Testis (tissue), 2 donors: ENCODE results near the gene UBAC2.
"Not testable (repeated sequence)": the region's sequence is repeated elsewhere in the genome, so short reads cannot be mapped to it uniquely, and the experiment has no call there.

ENCODE experiments used
- POLR2A ChIP-seq: fragments of 450-650 bp; IDR thresholded peaks from one replicate; pipeline ENCODE4 v1.6.1; 2017; ENCODE audit warnings: antibody characterized with exemption, mild to moderate bottlenecking, moderate library complexity
- TF ChIP-seq, protein P1 (sequence below), 3 experiments: fragments of 450-650 bp in 2 of 3; fragments of 200-600 bp in 1 of 3; sonication (generic) in 1 of 3; IDR thresholded peaks; one replicate each; pipeline ENCODE4 v1.5.1; 2016 to 2019; ENCODE audit warnings: antibody characterized with exemption in 3 of 3, mild to moderate bottlenecking in 2 of 3, moderate library complexity in 1 of 3

DNA sequence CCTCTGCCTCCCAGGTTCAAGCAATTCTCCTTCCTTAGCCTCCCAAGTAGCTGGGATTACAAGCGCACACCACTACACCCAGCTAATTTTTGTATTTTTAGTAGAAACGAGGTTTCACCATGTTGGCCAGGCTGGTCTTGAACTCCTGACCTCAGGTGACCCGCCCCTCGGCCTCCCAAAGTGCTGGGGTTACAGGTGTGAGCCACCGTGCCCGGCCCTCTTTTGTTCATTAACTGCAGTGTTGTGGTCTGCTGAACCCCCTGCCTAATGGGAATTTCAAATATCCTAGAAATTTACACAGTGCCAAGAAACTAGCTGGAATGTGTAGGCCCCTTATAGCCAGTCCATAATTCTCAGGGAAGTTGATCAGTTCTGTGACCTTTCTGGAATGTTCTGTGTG is 188.4 kb downstream of the UBAC2 start:
- TF ChIP-seq, protein P1, sequence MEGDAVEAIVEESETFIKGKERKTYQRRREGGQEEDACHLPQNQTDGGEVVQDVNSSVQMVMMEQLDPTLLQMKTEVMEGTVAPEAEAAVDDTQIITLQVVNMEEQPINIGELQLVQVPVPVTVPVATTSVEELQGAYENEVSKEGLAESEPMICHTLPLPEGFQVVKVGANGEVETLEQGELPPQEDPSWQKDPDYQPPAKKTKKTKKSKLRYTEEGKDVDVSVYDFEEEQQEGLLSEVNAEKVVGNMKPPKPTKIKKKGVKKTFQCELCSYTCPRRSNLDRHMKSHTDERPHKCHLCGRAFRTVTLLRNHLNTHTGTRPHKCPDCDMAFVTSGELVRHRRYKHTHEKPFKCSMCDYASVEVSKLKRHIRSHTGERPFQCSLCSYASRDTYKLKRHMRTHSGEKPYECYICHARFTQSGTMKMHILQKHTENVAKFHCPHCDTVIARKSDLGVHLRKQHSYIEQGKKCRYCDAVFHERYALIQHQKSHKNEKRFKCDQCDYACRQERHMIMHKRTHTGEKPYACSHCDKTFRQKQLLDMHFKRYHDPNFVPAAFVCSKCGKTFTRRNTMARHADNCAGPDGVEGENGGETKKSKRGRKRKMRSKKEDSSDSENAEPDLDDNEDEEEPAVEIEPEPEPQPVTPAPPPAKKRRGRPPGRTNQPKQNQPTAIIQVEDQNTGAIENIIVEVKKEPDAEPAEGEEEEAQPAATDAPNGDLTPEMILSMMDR (IDR thresholded peaks at IDR 0.05), result not testable (repeated sequence)
- not testable (repeated sequence) for TF ChIP-seq POLR2A
